H9 (cell line): ENCODE data around the gene IQGAP3. TPM values are rescaled to one million over a fixed set of nuclear protein-coding genes. Genes with fewer than 3 reads are reported as not detected.

Experiments
- DNase-seq: peaks from one replicate; pipeline ENCODE4 v3.0.0-alpha.2; 2017
- H2AFZ ChIP-seq: one replicate; pipeline ENCODE4 v1.6.1; 2013; ENCODE audit warnings: mild to moderate bottlenecking, low read length, control low read depth, moderate library complexity
- H2AK5ac ChIP-seq: 2 replicates; pipeline ENCODE4 v1.6.1; 2013; ENCODE audit warnings: low read length, control low read depth, mixed read lengths; ENCODE audit not compliant: insufficient read length
- H2BK120ac ChIP-seq: one replicate; pipeline ENCODE4 v1.6.1; 2013; ENCODE audit warnings: low read depth, mild to moderate bottlenecking, low read length, control low read depth, inconsistent platforms; ENCODE audit not compliant: poor library complexity, severe bottlenecking
- H2BK12ac ChIP-seq: 2 replicates; pipeline ENCODE4 v1.6.1; 2013; ENCODE audit warnings: low read length, control low read depth, mixed read lengths, low read depth; ENCODE audit not compliant: insufficient read length
- H2BK15ac ChIP-seq: 2 replicates; pipeline ENCODE4 v1.6.1; 2013; ENCODE audit warnings: low read depth, low read length, control low read depth
- H2BK20ac ChIP-seq: one replicate; pipeline ENCODE4 v1.6.1; 2013; ENCODE audit warnings: low read depth, mild to moderate bottlenecking, low read length, control low read depth, inconsistent platforms; ENCODE audit not compliant: poor library complexity, severe bottlenecking
- H2BK5ac ChIP-seq: 2 replicates; pipeline ENCODE4 v1.6.1; 2013; ENCODE audit warnings: low read length, control low read depth, mixed read lengths; ENCODE audit not compliant: insufficient read length
- H3K14ac ChIP-seq: 2 replicates; pipeline ENCODE4 v1.6.1; 2013; ENCODE audit warnings: low read length, control low read depth; ENCODE audit not compliant: insufficient read depth
- H3K18ac ChIP-seq: 2 replicates; pipeline ENCODE4 v1.6.1; 2013; ENCODE audit warnings: low read depth, mild to moderate bottlenecking, mixed read lengths, low read length, control low read depth; ENCODE audit not compliant: insufficient read length
- H3K23ac ChIP-seq: 2 replicates; pipeline ENCODE4 v1.6.1; 2013; ENCODE audit warnings: low read length, control low read depth, mixed read lengths, low read depth; ENCODE audit not compliant: insufficient read length
- H3K23me2 ChIP-seq: 2 replicates; pipeline ENCODE4 v1.6.1; 2013; ENCODE audit warnings: low read depth, mild to moderate bottlenecking, mixed read lengths, low read length, control low read depth; ENCODE audit not compliant: insufficient read length, poor library complexity, severe bottlenecking
- H3K27ac ChIP-seq: 2 replicates; pipeline ENCODE4 v1.5.1; 2013; ENCODE audit warnings: low read length, control low read depth, mixed read lengths, low read depth; ENCODE audit not compliant: insufficient read length
- H3K27me3 ChIP-seq: 2 replicates; pipeline ENCODE4 v1.6.1; 2013; ENCODE audit warnings: low read length, control low read depth, inconsistent platforms; ENCODE audit not compliant: insufficient read depth
- H3K4ac ChIP-seq: 2 replicates; pipeline ENCODE4 v1.6.1; 2013; ENCODE audit warnings: low read depth, mild to moderate bottlenecking, control low read depth, inconsistent platforms, low read length, moderate library complexity
- H3K4me1 ChIP-seq: 2 replicates; pipeline ENCODE4 v1.6.1; 2013; ENCODE audit warnings: low read length, control low read depth, inconsistent platforms; ENCODE audit not compliant: insufficient read depth
- H3K4me2 ChIP-seq: 2 replicates; pipeline ENCODE4 v1.6.1; 2013; ENCODE audit warnings: low read length, control low read depth, mixed read lengths; ENCODE audit not compliant: insufficient read length, insufficient read depth
- H3K56ac ChIP-seq: 2 replicates; pipeline ENCODE4 v1.6.1; 2013; ENCODE audit warnings: low read depth, mild to moderate bottlenecking, mixed read lengths, low read length, control low read depth; ENCODE audit not compliant: insufficient read length
- H3K79me1 ChIP-seq: 2 replicates; pipeline ENCODE4 v1.6.1; 2013; ENCODE audit warnings: low read depth, mild to moderate bottlenecking, moderate library complexity, low read length, control low read depth, inconsistent platforms; ENCODE audit not compliant: insufficient read depth, poor library complexity, severe bottlenecking
- H3K79me2 ChIP-seq: 2 replicates; pipeline ENCODE4 v1.6.1; 2013; ENCODE audit warnings: low read length, control low read depth, inconsistent platforms; ENCODE audit not compliant: insufficient read depth
- H3K9ac ChIP-seq: 2 replicates; pipeline ENCODE4 v1.6.1; 2013; ENCODE audit warnings: low read length, control low read depth, mixed read lengths; ENCODE audit not compliant: insufficient read length; ENCODE audit errors: extremely low read depth
- H3K9me3 ChIP-seq: one replicate; pipeline ENCODE4 v1.6.1; 2013; ENCODE audit warnings: low read depth, low read length, inconsistent platforms; ENCODE audit not compliant: control insufficient read depth
- H3T11ph ChIP-seq: one replicate; pipeline ENCODE4 v1.6.1; 2013; ENCODE audit warnings: mild to moderate bottlenecking, low read length, control low read depth, inconsistent platforms
- H4K20me1 ChIP-seq: one replicate; pipeline ENCODE4 v1.6.1; 2013; ENCODE audit not compliant: control insufficient read depth, insufficient read length, insufficient read depth
- H4K5ac ChIP-seq: 2 replicates; pipeline ENCODE4 v1.6.1; 2013; ENCODE audit warnings: low read depth, mild to moderate bottlenecking, mixed read lengths, low read length, control low read depth; ENCODE audit not compliant: insufficient read length
- H4K8ac ChIP-seq: replicated peaks from 2 replicates; pipeline ENCODE4 v1.6.1; 2013; ENCODE audit warnings: low read length, control low read depth, mixed read lengths, low read depth; ENCODE audit not compliant: insufficient read length
- H4K91ac ChIP-seq: 2 replicates; pipeline ENCODE4 v1.6.1; 2013; ENCODE audit warnings: low read depth, mild to moderate bottlenecking, moderate library complexity, mixed read lengths, low read length, control low read depth; ENCODE audit not compliant: insufficient read length
- H3K27ac Mint-ChIP-seq, 3 experiments: 2 replicates in 2 of 3; 3 replicates in 1 of 3; pipeline ENCODE4 v1.8.0; 2020 to 2021; ENCODE audit warnings: mixed read lengths in 3 of 3, mild to moderate bottlenecking in 1 of 3, moderate library complexity in 1 of 3
- H3K27me3 Mint-ChIP-seq: 2 replicates; pipeline ENCODE4 v1.8.0; 2021; ENCODE audit warnings: low read depth, mild to moderate bottlenecking, moderate library complexity, mixed read lengths
- H3K36me3 Mint-ChIP-seq, 3 experiments: 2 replicates in 2 of 3; 3 replicates in 1 of 3; pipeline ENCODE4 v1.8.0; 2020 to 2021; ENCODE audit warnings: low read depth in 3 of 3, mixed read lengths in 3 of 3; ENCODE audit not compliant: insufficient read depth in 1 of 3
- H3K4me1 Mint-ChIP-seq, 2 experiments: 2 replicates each; pipeline ENCODE4 v1.8.0; 2020; ENCODE audit warnings: mixed read lengths in 2 of 2
- H3K4me3 Mint-ChIP-seq, 2 experiments: 2 replicates in 1 of 2; 3 replicates in 1 of 2; pipeline ENCODE4 v1.8.0; 2020 to 2021; ENCODE audit warnings: mild to moderate bottlenecking in 2 of 2, mixed read lengths in 2 of 2, moderate library complexity in 1 of 2
- H3K9me3 Mint-ChIP-seq, 2 experiments: 2 replicates in 1 of 2; 3 replicates in 1 of 2; pipeline ENCODE4 v1.8.0; 2020; ENCODE audit warnings: mild to moderate bottlenecking in 2 of 2, mixed read lengths in 2 of 2, moderate library complexity in 1 of 2
- CTCF ChIP-seq: fragments of 200-600 bp; sonication (generic); conservative IDR thresholded peaks from 3 replicates; pipeline ENCODE4 v1.8.0; 2021; ENCODE audit warnings: antibody characterized with exemption, mild to moderate bottlenecking
- WGBS: extraction: QIAGEN DNeasy Blood & Tissue Kit; methylation state at CpG from one replicate; pipeline ENCODE4 v1.1.7; 2013; ENCODE audit warnings: missing lambda C conversion rate, low lambda C conversion rate, mixed read lengths; ENCODE audit not compliant: insufficient read length; ENCODE audit errors: extremely low coverage; 5-methylcytosine and 5-hydroxymethylcytosine counted together
- total RNA-seq: library from RNA; stranded (reverse); gene quantifications from 2 replicates; pipeline ENCODE4 v1.2.1, GENCODE V29; 2021

The IQGAP3 gene
- total RNA-seq, 1 experiment from 2014 or later, result 24.5 TPM

GRCh38 chr1:156559086-156559796 is 13.1 kb downstream of the IQGAP3 start:
- Histone ChIP-seq H3T11ph (no peak overlapping the region), H3K23ac (no peak overlapping the region), H3K27ac (no peak overlapping the region), H3K9me3 (no peaks in the 10 kb centered on the region), H3K23me2 (no peaks in the 10 kb centered on the region), H2AK5ac (no peak overlapping the region), H2BK15ac (no peak overlapping the region), H2BK20ac (no peak overlapping the region), H3K14ac (no peak overlapping the region), H3K9ac (no peak overlapping the region), H3K79me2 (no peaks in the 10 kb centered on the region), H3K18ac (no peak overlapping the region), H3K27me3 (no peaks in the 10 kb centered on the region), H4K8ac (no peak overlapping the region), H2BK12ac (no peak overlapping the region), H4K91ac (no peak overlapping the region), H3K4me1 (no peaks in the 10 kb centered on the region), H2BK5ac (no peak overlapping the region), H3K79me1 (no peaks in the 10 kb centered on the region), H2BK120ac (no peak overlapping the region), H3K4me2 (no peak overlapping the region), H3K56ac (no peak overlapping the region), H4K5ac (no peak overlapping the region), H4K20me1 (no peaks in the 10 kb centered on the region), H3K4ac (no peak overlapping the region), H2AFZ (no peak overlapping the region)
- DNase-seq, result no peak
- WGBS, result no CpG with 5 or more reads among the region's 8 CpGs
- Mint-ChIP-seq H3K36me3 (peaks cover 19 to 71% (median 61%) of the 10 kb centered on the region in 3 experiments; a peak in 6 of 7 replicates), H3K27me3 (no peaks in the 10 kb centered on the region), H3K4me3 (no peak overlapping the region), H3K9me3 (no peaks in the 10 kb centered on the region), H3K27ac (no peak overlapping the region; a peak in 1 of 7 replicates), H3K4me1 (no peaks in the 10 kb centered on the region)
- no peak for TF ChIP-seq CTCF
